ENCODE data around the gene KEAP1. TPM values are rescaled to one million over a fixed set of nuclear protein-coding genes. Genes with fewer than 3 reads are reported as not detected.

Gene KEAP1
- 56.4 and 81.0 TPM in 2 replicates for total RNA-seq

DNA sequence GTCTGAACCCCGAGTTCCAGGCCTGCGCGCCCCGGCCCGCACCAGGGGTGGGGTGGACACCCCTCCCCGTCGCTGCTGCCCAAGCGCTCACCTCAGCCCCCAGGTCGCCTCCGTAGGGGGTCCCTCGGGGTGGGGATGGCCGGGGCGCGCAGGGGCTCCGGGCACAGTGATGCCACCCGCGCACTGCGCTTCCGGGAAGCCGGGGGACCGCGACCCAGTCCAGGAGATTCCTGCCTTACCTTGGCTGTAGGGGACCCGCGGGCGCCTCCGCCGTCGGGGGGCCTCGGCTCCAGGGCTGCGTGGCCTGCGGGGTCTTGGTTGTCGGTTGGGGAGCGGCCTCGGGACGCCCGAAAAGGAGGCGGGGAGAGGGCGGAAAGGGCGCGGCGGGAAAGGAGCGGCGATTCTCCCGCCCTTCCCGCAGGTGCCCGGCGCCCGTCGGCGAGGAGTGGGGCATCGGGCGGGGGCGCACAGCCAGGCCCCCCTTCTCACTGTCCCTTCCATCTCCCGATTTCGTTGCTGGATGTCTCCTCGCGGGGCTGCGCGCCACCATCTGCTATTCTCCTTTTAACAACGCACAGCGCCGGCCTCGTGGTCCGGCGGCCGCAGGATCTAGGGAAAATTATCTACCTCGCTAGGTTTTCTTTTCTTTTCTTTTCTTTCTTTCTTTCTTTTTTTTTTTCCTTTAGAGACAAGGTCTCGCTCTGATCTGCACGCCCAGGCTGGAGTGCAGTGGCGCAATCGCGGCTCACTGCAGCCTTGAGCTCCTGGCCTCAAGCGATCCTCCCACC, at the start of gene KEAP1:
Gene KEAP1, minus strand, starts transcription at position 355 of the 788 bp plus-strand sequence. CDS start 3,323 bp downstream, outside the sequence.

DNA sequence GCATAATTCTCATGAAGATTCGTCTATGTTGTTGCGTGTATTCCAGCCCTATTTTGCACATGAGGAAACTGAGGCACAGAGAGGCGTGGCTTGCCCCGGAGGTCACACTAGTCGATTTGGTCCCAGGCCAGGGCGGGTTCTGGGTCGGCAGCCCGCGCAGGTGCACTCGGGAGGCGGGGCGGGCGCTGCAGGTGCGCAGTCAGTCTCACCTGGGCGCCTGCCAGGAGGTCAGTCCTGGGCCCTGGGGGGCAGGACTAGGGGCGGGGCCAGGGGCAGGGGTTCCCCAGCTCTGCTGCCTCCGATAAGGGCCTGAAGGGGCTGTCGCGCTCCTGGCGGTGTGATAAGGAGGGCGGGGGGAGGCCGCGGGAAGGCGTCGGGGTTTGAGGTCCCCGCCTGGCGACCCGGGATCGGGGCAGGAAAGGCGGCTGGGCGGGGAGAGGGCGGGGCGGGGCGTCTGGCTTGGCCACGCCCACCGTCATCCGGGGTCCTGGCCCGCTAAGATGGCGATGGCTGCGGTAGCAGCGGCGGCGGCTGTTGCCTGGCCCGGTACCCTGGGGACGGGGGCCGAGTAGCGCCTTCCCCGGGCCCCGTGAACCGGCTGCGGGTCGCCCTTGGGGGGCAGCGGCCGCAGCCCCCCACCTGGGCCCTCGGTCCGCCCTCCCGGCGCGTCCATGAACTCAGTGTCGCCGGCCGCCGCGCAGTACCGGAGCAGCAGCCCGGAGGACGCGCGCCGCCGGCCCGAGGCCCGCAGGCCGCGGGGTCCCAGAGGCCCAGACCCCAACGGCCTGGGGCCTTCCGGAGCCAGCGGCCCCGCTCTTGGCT, 40.5 kb upstream of the KEAP1 start, which contains the start of gene ATG4D:
Gene ATG4D, plus strand, starts transcription at position 485 of the 822 bp plus-strand sequence. Its CDS starts 187 bp downstream, at position 672.

GRCh38 chr19:10517361-10517759, 14.2 kb upstream of the KEAP1 start, which contains the start of gene S1PR5:
TSS of gene S1PR5 (minus strand) at chr19:10517447. CDS start at chr19:10515011, 2,436 bp downstream.

Other genes with a start within 250 kb of the KEAP1 start
- 5.5 and 40.5 TPM in 2 replicates for gene ICAM1, start 232.2 kb downstream of the KEAP1 start, total RNA-seq
- gene ICAM4, start 216.4 kb downstream of the KEAP1 start, total RNA-seq = 32.3 and 40.3 TPM in 2 replicates
- 13.2 and 32.0 TPM in 2 replicates for gene ICAM5, start 213.4 kb downstream of the KEAP1 start, total RNA-seq
- 0.21 and 0.48 TPM in 2 replicates for gene ZGLP1, start 193.5 kb downstream of the KEAP1 start, total RNA-seq
- 23.6 and 28.6 TPM in 2 replicates for gene FDX2, start 187.3 kb downstream of the KEAP1 start, total RNA-seq
- 7.7 and 8.5 TPM in 2 replicates for gene RAVER1, start 169.8 kb downstream of the KEAP1 start, total RNA-seq
- 3.4 and 4.1 TPM in 2 replicates for gene ICAM3, start 163.7 kb downstream of the KEAP1 start, total RNA-seq
- gene TYK2, start 122.8 kb downstream of the KEAP1 start, total RNA-seq = 34.5 and 70.8 TPM in 2 replicates
- 100 and 206 TPM in 2 replicates for gene CDC37, start 99.8 kb downstream of the KEAP1 start, total RNA-seq
- 0.48 and 0.64 TPM in 2 replicates for gene PDE4A, start 82.8 kb downstream of the KEAP1 start, total RNA-seq
- gene S1PR5, start 14.1 kb upstream of the KEAP1 start, total RNA-seq = 10.4 and 25.6 TPM in 2 replicates
- gene ATG4D, start 40.5 kb upstream of the KEAP1 start, total RNA-seq = 30.1 and 58.4 TPM in 2 replicates
- 3.9 and 5.8 TPM in 2 replicates for gene KRI1, start 62.7 kb upstream of the KEAP1 start, total RNA-seq
- 8.4 and 12.8 TPM in 2 replicates for gene CDKN2D, start 65.6 kb upstream of the KEAP1 start, total RNA-seq
- 109 and 130 TPM in 2 replicates for gene AP1M2, start 84.0 kb upstream of the KEAP1 start, total RNA-seq
- gene SLC44A2, start 122.2 kb upstream of the KEAP1 start, total RNA-seq = 35.6 and 74.2 TPM in 2 replicates
- 78.0 and 78.1 TPM in 2 replicates for gene ILF3, start 151.0 kb upstream of the KEAP1 start, total RNA-seq
- 21.3 and 31.3 TPM in 2 replicates for gene QTRT1, start 198.1 kb upstream of the KEAP1 start, total RNA-seq
- gene DNM2, start 214.7 kb upstream of the KEAP1 start, total RNA-seq = 70.3 and 94.5 TPM in 2 replicates